DND-41 (cell line): ENCODE results near the gene TOMM6.

Experiments used
- ATAC-seq: fragments of 200-7000 bp; cut with Tn5 transposase; 3 replicates; pipeline ENCODE4 v1.9.1; 2021; ENCODE audit warnings: low read depth; ENCODE audit not compliant: insufficient read depth
- DNase-seq: peaks from one replicate; pipeline ENCODE4 v3.0.0-alpha.2; 2020
- H2AFZ ChIP-seq: 2 replicates; pipeline ENCODE4 v1.6.0; 2012; ENCODE audit warnings: low read depth, low read length
- H3K27ac ChIP-seq: 2 replicates; pipeline ENCODE4 v1.5.1; 2012; ENCODE audit warnings: low read length, inconsistent platforms
- H3K27me3 ChIP-seq: fragments of 200-600 bp; sonication (generic); 2 replicates; pipeline ENCODE4 v1.6.0; 2012; ENCODE audit warnings: low read length, mild to moderate bottlenecking, inconsistent platforms; ENCODE audit not compliant: insufficient read depth, poor library complexity
- H3K36me3 ChIP-seq: 2 replicates; pipeline ENCODE4 v1.5.1; 2012; ENCODE audit warnings: low read length, inconsistent platforms; ENCODE audit not compliant: insufficient read depth
- H3K4me1 ChIP-seq: 2 replicates; pipeline ENCODE4 v1.5.1; 2012; ENCODE audit warnings: mild to moderate bottlenecking, low read length; ENCODE audit not compliant: insufficient read depth
- H3K4me2 ChIP-seq: 2 replicates; pipeline ENCODE4 v1.6.0; 2012; ENCODE audit warnings: mild to moderate bottlenecking, moderate library complexity, low read length, inconsistent platforms; ENCODE audit not compliant: insufficient read depth
- H3K4me3 ChIP-seq, 2 experiments: fragments of 200-600 bp in 1 of 2; shearing (Covaris generic) in 1 of 2; 2 replicates each; pipeline ENCODE4 v1.5.1; 2012 to 2016; ENCODE audit warnings: inconsistent platforms in 2 of 2, low read length in 2 of 2, mild to moderate bottlenecking in 2 of 2, low read depth in 1 of 2, moderate library complexity in 1 of 2
- H3K79me2 ChIP-seq: 2 replicates; pipeline ENCODE4 v1.6.0; 2012; ENCODE audit warnings: low read length, inconsistent platforms; ENCODE audit not compliant: insufficient read depth
- H3K9ac ChIP-seq: 2 replicates; pipeline ENCODE4 v1.6.0; 2012; ENCODE audit warnings: low read depth, mild to moderate bottlenecking, inconsistent platforms, low read length, moderate library complexity
- H3K9me3 ChIP-seq: 2 replicates; pipeline ENCODE4 v1.5.1; 2012; ENCODE audit warnings: low read length, moderate library complexity, mild to moderate bottlenecking, inconsistent platforms; ENCODE audit not compliant: insufficient read depth, severe bottlenecking
- H4K20me1 ChIP-seq: 2 replicates; pipeline ENCODE4 v1.6.0; 2012; ENCODE audit warnings: low read length; ENCODE audit not compliant: insufficient read depth
- EZH2 ChIP-seq: IDR thresholded peaks from 3 replicates; pipeline ENCODE4 v1.6.1; 2012; ENCODE audit warnings: borderline replicate concordance, low read depth, mild to moderate bottlenecking, moderate library complexity, low read length, inconsistent platforms; ENCODE audit not compliant: severe bottlenecking
- TF ChIP-seq, protein P1 (sequence below): IDR thresholded peaks from 2 replicates; pipeline ENCODE4 v1.5.1; 2012; ENCODE audit warnings: borderline replicate concordance, low read length, moderate library complexity, mild to moderate bottlenecking; ENCODE audit not compliant: poor library complexity, severe bottlenecking; ENCODE audit errors: extremely low read depth

The TOMM6 gene

DNA sequence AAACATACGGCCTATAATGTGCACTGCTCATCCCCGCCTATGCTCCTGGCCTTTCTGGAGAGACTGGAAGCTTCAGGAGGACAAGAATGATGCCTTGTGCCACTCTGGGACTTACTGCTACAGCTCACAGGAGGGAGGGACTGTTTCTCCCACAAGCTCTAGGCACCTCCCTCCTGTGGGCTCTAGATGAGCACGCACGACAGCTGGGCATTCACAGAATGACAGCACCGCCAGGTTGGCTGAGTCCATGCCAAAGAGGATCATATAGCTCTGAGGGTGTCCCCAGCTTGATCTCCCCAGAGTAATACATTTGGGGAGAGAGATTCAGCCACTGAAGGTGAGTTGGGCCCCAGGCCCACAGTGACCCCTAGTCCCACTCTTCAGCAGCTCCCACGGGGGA is 30.2 kb upstream of the TOMM6 start:
- no peak overlapping the region; the same call in 1 of the 2 replicates for H2AFZ ChIP-seq
- H3K9me3 ChIP-seq = no peaks in the 10 kb centered on the region
- H3K4me3 ChIP-seq = no peak overlapping the region
- no peaks in the 10 kb centered on the region for H4K20me1 ChIP-seq
- no peak overlapping the region for H3K27ac ChIP-seq
- no peaks in the 10 kb centered on the region for H3K4me1 ChIP-seq
- H3K9ac ChIP-seq = no peak overlapping the region
- TF ChIP-seq EZH2 = no peak
- TF ChIP-seq, protein P1, sequence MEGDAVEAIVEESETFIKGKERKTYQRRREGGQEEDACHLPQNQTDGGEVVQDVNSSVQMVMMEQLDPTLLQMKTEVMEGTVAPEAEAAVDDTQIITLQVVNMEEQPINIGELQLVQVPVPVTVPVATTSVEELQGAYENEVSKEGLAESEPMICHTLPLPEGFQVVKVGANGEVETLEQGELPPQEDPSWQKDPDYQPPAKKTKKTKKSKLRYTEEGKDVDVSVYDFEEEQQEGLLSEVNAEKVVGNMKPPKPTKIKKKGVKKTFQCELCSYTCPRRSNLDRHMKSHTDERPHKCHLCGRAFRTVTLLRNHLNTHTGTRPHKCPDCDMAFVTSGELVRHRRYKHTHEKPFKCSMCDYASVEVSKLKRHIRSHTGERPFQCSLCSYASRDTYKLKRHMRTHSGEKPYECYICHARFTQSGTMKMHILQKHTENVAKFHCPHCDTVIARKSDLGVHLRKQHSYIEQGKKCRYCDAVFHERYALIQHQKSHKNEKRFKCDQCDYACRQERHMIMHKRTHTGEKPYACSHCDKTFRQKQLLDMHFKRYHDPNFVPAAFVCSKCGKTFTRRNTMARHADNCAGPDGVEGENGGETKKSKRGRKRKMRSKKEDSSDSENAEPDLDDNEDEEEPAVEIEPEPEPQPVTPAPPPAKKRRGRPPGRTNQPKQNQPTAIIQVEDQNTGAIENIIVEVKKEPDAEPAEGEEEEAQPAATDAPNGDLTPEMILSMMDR = no peak
- peaks cover 2% of the 10 kb centered on the region for H3K27me3 ChIP-seq
- ATAC-seq (no peak), DNase-seq (no peak)
- H3K79me2 ChIP-seq = no peaks in the 10 kb centered on the region
- no peaks in the 10 kb centered on the region for H3K36me3 ChIP-seq
- H3K4me2 ChIP-seq = no peak overlapping the region

DNA sequence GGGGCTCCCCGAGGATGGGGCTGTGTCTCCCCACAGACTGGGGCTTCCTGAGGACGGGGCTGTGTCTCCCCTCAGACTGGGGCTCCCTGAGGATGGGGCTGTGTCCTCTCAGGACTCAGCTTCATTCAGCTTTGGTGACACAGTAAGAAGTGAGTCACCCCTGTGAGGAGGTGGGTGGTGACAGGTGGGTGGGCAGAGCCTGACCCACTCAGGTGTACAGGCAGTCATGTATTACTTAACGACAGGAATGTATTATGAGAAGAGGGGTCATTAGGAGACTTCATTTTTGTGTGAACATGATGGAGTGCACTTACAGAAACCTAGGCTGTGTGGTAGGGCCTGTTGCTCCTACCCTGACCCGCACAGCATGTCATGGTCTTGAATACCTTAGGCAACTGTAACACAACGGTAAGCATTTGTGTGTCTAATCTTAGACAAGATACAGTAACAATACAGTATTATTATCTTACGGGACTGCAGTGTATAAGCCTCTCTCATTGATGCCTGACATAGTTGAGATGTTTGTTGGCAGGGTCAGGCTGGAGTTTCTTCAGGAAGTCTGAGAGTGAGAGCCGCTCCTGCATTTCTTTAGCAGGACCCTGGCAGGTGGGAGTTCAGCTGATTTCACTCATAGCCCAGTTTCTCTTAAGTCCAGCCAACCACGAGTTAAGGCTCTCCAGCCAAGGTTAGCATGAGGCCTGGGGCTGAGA is 29.4 kb upstream of the TOMM6 start:
- no peak for ATAC-seq
- H3K9ac ChIP-seq = no peak overlapping the region

DNA sequence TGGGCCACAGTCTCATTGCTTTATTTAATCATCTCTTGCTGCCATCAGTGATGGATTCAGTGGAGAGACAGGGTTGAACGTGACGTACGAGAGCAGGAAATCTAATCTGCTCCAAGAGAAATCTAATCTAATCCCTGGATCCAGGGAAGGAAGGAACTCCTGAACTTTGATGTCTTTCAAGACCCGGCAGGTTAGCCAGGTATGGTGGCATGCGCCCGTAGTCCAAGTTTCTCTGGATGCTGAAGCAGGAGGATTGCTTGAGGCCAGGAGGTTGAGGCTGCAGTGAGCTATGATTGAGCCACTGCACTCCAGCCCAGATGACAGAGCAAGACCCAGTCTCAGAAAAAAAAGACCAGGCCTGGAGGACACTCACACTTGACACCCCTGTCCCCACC is 28.9 kb upstream of the TOMM6 start:
- ATAC-seq = no peak
- no peaks in the 10 kb centered on the region for H3K79me2 ChIP-seq
- H4K20me1 ChIP-seq = no peaks in the 10 kb centered on the region
- no peaks in the 10 kb centered on the region for H3K36me3 ChIP-seq
- no peaks in the 10 kb centered on the region for H3K4me1 ChIP-seq
- H3K4me3 ChIP-seq = no peak overlapping the region
- H3K27me3 ChIP-seq = peaks cover 2% of the 10 kb centered on the region
- DNase-seq = no peak
- H3K27ac ChIP-seq = no peak overlapping the region
- H2AFZ ChIP-seq = no peak overlapping the region
- H3K9me3 ChIP-seq = no peaks in the 10 kb centered on the region
- H3K9ac ChIP-seq = no peak overlapping the region
- TF ChIP-seq, protein P1 = no peak
- TF ChIP-seq EZH2 = no peak
- H3K4me2 ChIP-seq = no peak overlapping the region

More for the DNA sequence above, 29.4 kb upstream of the TOMM6 start:
- Histone ChIP-seq H3K27ac (no peak overlapping the region), H3K9me3 (no peaks in the 10 kb centered on the region), H3K4me1 (no peaks in the 10 kb centered on the region), H3K4me2 (no peak overlapping the region), H3K27me3 (peaks cover 2% of the 10 kb centered on the region), H3K36me3 (no peaks in the 10 kb centered on the region), H2AFZ (no peak overlapping the region), H4K20me1 (no peaks in the 10 kb centered on the region), H3K4me3 (no peak overlapping the region), H3K79me2 (no peaks in the 10 kb centered on the region)
- DNase-seq = no peak
- no peak for TF ChIP-seq EZH2
- TF ChIP-seq, protein P1 = no peak
